Right renal pelvis (tissue), 4 donors: ENCODE measurements around the gene ELOVL1. TPM values are rescaled to one million over a fixed set of nuclear protein-coding genes. Genes with fewer than 3 reads are reported as not detected.
"Not testable (repeated sequence)": the region's sequence is repeated elsewhere in the genome, so short reads cannot be mapped to it uniquely, and the experiment has no call there.

Experiments
- DNase-seq, 4 donors: peaks; one replicate each; pipeline ENCODE4 v3.0.0-alpha.2; 2013; ENCODE audit warnings: low read depth in 4 of 4, low spot score in 3 of 4, missing footprints in 1 of 4
- polyA plus RNA-seq, 4 donors: library from polyadenylated mRNA; unstranded; fragments of 120-200 nt; gene quantifications; one replicate each; pipeline ENCODE4 v1.2.1, GENCODE V29; 2013; ENCODE audit not compliant: insufficient read length in 4 of 4

The ELOVL1 gene
- 10 to 100 TPM; 81.0 to 94.4 (median 86.9) TPM for polyA plus RNA-seq

DNA sequence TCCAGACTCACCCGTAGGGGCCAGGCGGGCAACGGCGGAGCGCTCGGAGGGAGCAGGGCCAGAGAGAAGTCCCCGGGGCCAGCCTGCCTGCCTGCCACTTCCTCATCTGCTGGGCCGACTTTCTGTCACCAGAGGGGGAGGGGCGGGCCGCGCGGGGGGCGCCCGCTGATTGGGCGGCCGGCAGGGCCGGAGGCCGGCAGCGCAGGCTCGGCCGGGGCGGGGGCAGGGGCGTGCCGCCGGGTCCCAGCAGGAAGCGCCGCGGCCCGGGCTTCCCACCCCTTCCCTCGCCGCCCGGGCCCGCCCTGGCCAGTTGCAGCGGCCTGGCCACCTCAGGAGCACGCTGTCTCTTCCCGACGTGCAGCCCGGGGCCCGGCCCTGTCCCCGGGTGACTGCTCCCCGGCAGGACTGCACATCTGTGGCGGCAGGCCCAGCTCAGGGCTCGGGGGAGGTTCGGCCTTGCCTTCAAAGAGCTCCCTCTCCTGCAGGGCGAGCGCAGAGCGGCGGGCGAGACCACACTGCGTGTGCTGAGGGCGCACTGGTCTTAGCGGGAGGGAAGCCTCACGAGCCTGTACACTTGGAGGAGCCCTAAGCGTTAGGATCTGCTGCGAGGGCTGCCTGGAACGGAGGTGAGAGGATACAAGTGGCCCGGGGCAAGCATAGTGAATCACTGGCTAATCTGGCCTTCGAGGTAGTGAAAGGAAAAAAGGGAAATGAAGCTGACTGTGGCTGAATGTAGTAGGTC, at the start of gene ELOVL1:
ELOVL1 (minus strand) TSS at position 108 of the 742 bp plus-strand sequence. CDS start 2,402 bp downstream, outside the sequence.
- DNase-seq: peak in 3 of 4 donors; percentile 72 to 81 (median 73)

- no peak for DNase-seq
Measured at GRCh38 chr1:43415901-43416300, 48.1 kb upstream of the ELOVL1 start.

DNA sequence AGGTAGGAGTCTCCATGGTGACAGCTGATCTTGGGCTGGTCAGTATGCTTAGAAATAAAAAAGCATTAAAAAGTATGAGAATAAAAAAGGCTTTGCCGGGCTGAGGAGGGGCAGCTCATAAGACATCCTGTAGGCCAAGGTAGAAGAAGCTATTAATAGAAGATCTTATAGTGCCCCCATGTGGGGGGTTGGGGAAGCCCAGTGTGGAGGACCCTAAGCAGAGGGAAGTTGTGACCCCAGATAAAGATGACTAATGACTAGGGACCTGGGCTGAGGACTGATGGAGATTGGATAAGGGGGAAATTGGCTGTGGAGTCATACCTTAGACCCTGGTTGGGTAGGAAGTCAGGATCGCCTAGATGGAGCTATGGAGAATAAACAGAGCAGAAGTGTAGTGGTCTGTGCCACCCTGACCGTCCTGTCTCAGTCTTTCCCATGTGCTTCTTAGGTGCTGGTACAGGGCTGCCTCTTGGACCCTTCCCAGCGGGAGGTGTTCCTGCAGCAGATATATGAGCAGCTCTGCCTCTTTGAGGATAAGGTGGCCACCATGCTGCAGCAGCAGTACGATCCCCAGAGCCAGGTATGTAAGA, 46.9 kb upstream of the ELOVL1 start:
- DNase-seq: peak in 3 of 4 donors; percentile 18 to 28 (median 20)

GRCh38 chr1:43413426-43413825, 45.6 kb upstream of the ELOVL1 start:
- not testable (repeated sequence) for DNase-seq

DNA sequence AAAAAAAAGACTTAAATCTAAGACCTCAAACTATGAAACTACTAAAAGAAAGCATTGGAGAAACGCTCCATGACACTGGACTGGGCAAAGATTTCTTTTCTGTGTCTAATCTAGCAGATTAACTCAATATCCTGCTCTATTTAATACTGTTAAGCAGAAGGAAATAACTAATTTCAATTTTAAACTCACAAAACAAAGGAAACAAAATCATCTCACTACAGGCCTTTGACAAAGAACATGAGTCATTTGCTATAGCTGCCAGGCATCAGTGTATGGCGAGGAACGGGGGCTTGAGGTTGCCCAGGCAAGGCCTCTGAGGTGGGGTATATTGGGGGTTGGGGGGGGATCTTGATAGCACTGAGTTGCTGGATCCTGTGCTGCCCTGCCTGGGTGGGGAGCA, 42.8 kb upstream of the ELOVL1 start:
- no peak for DNase-seq

- DNase-seq: no peak
Measured at GRCh38 chr1:43405876-43406234, 38.0 kb upstream of the ELOVL1 start.

- DNase-seq: no peak
Measured at GRCh38 chr1:43405219-43405875, 37.5 kb upstream of the ELOVL1 start.

GRCh38 chr1:43404353-43404752, 36.5 kb upstream of the ELOVL1 start:
- no peak for DNase-seq

GRCh38 chr1:43402089-43402865, 34.5 kb upstream of the ELOVL1 start:
- no peak for DNase-seq

DNA sequence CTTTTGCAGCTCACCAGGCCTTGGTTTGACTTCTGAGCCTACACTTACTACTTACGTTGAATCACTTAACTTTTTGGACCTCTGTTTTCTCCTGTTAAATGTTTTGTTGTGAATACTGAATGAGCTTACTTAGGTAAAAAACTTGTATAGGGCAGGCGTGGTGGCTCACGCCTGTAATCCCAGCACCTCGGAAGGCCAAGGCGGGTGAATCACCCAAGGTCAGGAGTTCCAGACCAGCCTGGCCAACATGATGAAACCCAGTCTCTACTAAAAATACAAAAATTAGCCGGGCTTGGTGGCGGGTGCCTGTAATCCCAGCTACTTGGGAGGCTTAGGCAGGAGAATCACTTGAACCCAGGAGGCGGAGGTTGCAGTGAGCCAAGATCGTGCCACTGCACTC, 32.6 kb upstream of the ELOVL1 start:
- not testable (repeated sequence) for DNase-seq

DNA sequence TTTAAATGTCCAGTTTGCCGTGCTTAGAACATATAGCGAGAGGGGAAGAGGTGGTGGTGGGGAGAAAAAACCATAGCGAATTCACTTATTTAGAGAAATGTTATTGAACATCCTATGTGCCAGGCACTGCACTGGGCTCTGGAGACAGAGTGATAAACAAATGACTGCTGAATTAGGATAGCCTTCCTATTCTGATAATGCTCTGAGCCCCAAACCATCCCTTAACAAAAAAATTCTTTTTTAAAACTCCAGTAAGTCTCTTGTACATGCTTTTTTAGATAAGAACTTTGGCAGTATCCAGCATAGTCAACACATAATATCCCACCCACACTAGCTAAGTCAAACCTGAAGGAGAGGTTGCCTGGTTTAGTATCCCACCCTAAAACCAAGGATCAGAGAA, 30.4 kb upstream of the ELOVL1 start:
- DNase-seq: no peak

DNA sequence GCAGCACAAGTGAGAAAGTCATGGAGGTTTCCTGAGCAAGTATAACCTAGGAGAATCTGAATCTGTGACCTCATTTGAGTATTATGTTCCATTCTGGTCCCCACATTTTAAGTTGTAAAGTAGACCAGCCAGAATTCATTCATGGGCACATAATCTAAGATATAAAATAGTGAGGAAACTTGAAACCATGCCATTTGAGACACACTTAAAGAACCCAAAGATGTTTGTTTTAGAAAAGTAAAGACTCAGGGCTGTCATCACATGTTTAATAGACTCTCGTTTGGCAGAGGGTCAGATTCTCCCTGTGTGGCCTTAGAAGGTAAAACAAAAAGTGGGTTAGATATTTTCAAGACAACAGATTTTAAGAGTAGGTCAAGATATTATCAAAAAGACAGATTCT, 28.2 kb upstream of the ELOVL1 start:
- no peak for DNase-seq

GRCh38 chr1:43395523-43395922, 27.7 kb upstream of the ELOVL1 start:
- DNase-seq: no peak

DNA sequence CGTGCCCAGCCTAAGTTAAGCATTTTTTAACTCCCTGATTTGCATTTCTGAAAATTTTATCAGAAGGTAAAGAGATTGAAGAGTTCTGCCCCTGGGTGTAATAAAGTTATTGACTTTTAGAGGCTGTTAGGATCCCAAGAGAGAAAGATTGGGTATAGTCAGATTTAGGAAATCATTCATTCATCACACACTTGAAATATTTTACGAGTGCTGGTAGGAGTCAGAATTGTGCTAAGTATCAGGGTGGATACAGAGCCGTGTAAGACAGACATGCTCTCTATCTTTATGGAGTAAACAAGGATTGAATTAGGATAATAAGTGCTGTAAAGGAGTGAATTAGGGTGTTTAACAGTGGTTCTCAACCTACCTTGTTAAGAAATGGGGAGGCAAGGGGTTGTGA, 24.9 kb upstream of the ELOVL1 start:
- no peak for DNase-seq

GRCh38 chr1:43389326-43390313, 21.8 kb upstream of the ELOVL1 start, which contains the start of the genes MED8 and SZT2:
Gene MED8 (minus strand): TSS chr1:43389800. CDS start chr1:43389764, 36 bp downstream.
Gene SZT2 (plus strand): TSS chr1:43389899. CDS start chr1:43389969, 70 bp downstream.
- peak; percentile 90 to 94 (median 92) for DNase-seq

GRCh38 chr1:43388613-43389012, 20.8 kb upstream of the ELOVL1 start:
- DNase-seq: no peak

DNA sequence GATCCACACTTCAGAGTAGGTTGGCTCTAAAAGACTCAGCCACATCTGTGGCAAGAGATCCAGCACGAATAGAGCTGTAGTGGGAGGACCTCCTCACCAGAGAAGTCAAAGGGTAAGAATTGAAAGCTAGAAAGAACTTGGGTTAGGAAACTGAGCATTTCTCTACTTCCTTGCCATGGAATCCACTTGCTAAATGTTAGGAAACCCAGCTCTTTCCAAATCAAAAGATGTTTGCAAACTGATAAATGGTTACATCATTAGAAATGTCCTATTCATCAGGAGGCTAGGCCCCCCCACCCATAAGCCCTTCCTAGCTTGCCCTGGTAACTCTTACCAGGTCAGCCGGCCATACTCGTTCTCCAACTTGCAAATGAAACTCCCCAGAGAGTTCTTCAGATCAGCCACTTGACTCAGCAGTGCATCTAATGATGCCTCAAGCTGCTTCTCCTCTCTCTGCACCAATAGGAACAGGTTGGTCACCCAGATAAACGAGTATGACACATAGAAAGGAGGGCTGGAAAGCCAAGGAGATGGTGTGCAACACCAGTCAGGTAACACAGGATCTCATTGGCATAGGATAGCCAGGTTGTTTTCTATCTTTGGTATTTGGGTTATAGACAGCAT, 20.3 kb upstream of the ELOVL1 start:
- no peak for DNase-seq

DNA sequence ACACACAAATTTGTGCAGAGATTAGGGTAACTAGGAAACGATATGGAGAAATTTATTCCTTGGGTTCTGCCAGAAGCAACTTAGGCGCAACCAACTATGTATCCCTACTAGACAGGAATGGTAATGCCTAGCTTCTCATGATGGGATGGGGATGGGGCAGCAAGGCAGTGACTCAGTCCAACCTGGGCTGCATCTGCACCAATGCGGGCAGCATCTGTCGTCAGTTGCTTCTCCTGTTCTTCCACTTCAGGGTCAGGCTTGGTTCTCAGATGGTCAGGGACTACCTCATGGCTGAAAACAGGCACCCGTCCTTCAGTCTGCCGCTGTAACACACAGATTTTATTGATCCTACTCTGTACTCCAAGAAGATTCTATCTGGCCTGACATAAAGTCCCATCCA, 18.9 kb upstream of the ELOVL1 start:
- DNase-seq: no peak

DNA sequence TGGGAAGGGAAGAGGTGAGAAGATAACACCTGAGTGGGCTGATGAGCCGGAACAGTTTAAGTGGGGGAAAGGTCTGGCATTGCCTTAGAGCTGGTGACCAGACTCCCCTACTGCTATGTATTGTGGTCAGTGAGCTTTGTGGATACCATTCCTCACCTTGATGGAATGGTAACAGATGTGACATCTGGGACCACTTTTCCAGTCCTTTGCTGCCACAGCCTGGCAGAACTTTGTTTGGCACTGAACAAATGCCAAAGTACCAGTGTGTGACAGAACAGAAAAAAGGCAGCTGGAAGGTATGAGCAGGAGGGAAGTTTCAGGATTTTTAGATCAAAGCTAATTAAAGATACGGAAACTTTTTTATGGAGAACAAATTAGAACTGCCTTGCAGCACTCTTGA, 15.6 kb upstream of the ELOVL1 start:
- DNase-seq: no peak
